ENCODE results near the gene PPM1E.
"Not testable (repeated sequence)": the region's sequence is repeated elsewhere in the genome, so short reads cannot be mapped to it uniquely, and the experiment has no call there.

Gene PPM1E

GRCh38 chr17:58818654-58819053 is 63.0 kb downstream of the PPM1E start:
- H3K27me3 ChIP-seq (ENCODE audit: control insufficient read depth, insufficient read depth, low read length), result no peaks in the 10 kb centered on the region
- no peaks in the 10 kb centered on the region for H3K36me3 ChIP-seq (ENCODE audit: control insufficient read depth, insufficient read depth, low read length)
- no peak overlapping the region for H3K9ac ChIP-seq (ENCODE audit: low read length)
- H3K4me1 ChIP-seq (ENCODE audit: control insufficient read depth, insufficient read depth, low read length), result no peaks in the 10 kb centered on the region
- H3K4me3 ChIP-seq (ENCODE audit: low read length), result no peak overlapping the region
- H3K9me3 ChIP-seq (ENCODE audit: control insufficient read depth, low read length), result no peaks in the 10 kb centered on the region

GRCh38 chr17:58822148-58823050 is 66.7 kb downstream of the PPM1E start:
- H3K27me3 ChIP-seq (ENCODE audit: control insufficient read depth, insufficient read depth, low read length), result no peaks in the 10 kb centered on the region

GRCh38 chr17:58823051-58823525 is 67.4 kb downstream of the PPM1E start:
- H3K9me3 ChIP-seq (ENCODE audit: control insufficient read depth, low read length), result no peaks in the 10 kb centered on the region
- no peaks in the 10 kb centered on the region for H3K27me3 ChIP-seq (ENCODE audit: control insufficient read depth, insufficient read depth, low read length)
- H3K36me3 ChIP-seq (ENCODE audit: control insufficient read depth, insufficient read depth, low read length), result no peaks in the 10 kb centered on the region
- no peak overlapping the region for H3K9ac ChIP-seq (ENCODE audit: low read length)
- no peaks in the 10 kb centered on the region for H3K4me1 ChIP-seq (ENCODE audit: control insufficient read depth, insufficient read depth, low read length)
- H3K4me3 ChIP-seq (ENCODE audit: low read length), result no peak overlapping the region

More at GRCh38 chr17:58822148-58823050, 66.7 kb downstream of the PPM1E start:
- Histone ChIP-seq H3K4me3 (ENCODE audit: low read length) (no peak overlapping the region), H3K9ac (ENCODE audit: low read length) (no peak overlapping the region), H3K9me3 (ENCODE audit: control insufficient read depth, low read length) (no peaks in the 10 kb centered on the region), H3K4me1 (ENCODE audit: control insufficient read depth, insufficient read depth, low read length) (no peaks in the 10 kb centered on the region), H3K36me3 (ENCODE audit: control insufficient read depth, insufficient read depth, low read length) (no peaks in the 10 kb centered on the region)

GRCh38 chr17:58829172-58829637 is 73.6 kb downstream of the PPM1E start:
- Histone ChIP-seq H3K4me1 (ENCODE audit: control insufficient read depth, insufficient read depth, low read length) (no peaks in the 10 kb centered on the region), H3K9ac (ENCODE audit: low read length) (no peak overlapping the region), H3K36me3 (ENCODE audit: control insufficient read depth, insufficient read depth, low read length) (no peaks in the 10 kb centered on the region), H3K4me3 (ENCODE audit: low read length) (no peak overlapping the region), H3K9me3 (ENCODE audit: control insufficient read depth, low read length) (no peaks in the 10 kb centered on the region), H3K27me3 (ENCODE audit: control insufficient read depth, insufficient read depth, low read length) (no peaks in the 10 kb centered on the region)

GRCh38 chr17:58831780-58832179 is 76.1 kb downstream of the PPM1E start:
- no peaks in the 10 kb centered on the region for H3K9me3 ChIP-seq (ENCODE audit: control insufficient read depth, low read length)
- H3K4me3 ChIP-seq (ENCODE audit: low read length), result no peak overlapping the region
- H3K36me3 ChIP-seq (ENCODE audit: control insufficient read depth, insufficient read depth, low read length), result no peaks in the 10 kb centered on the region
- H3K4me1 ChIP-seq (ENCODE audit: control insufficient read depth, insufficient read depth, low read length), result no peaks in the 10 kb centered on the region
- H3K27me3 ChIP-seq (ENCODE audit: control insufficient read depth, insufficient read depth, low read length), result no peaks in the 10 kb centered on the region
- H3K9ac ChIP-seq (ENCODE audit: low read length), result no peak overlapping the region

GRCh38 chr17:58832514-58832913 is 76.9 kb downstream of the PPM1E start:
- H3K36me3 ChIP-seq (ENCODE audit: control insufficient read depth, insufficient read depth, low read length), result no peaks in the 10 kb centered on the region
- no peak overlapping the region for H3K9ac ChIP-seq (ENCODE audit: low read length)
- no peaks in the 10 kb centered on the region for H3K4me1 ChIP-seq (ENCODE audit: control insufficient read depth, insufficient read depth, low read length)
- no peaks in the 10 kb centered on the region for H3K27me3 ChIP-seq (ENCODE audit: control insufficient read depth, insufficient read depth, low read length)
- H3K9me3 ChIP-seq (ENCODE audit: control insufficient read depth, low read length), result no peaks in the 10 kb centered on the region
- H3K4me3 ChIP-seq (ENCODE audit: low read length), result no peak overlapping the region

- Histone ChIP-seq H3K4me1 (ENCODE audit: control insufficient read depth, insufficient read depth, low read length) (no peaks in the 10 kb centered on the region), H3K27me3 (ENCODE audit: control insufficient read depth, insufficient read depth, low read length) (no peaks in the 10 kb centered on the region), H3K9me3 (ENCODE audit: control insufficient read depth, low read length) (no peaks in the 10 kb centered on the region), H3K36me3 (ENCODE audit: control insufficient read depth, insufficient read depth, low read length) (no peaks in the 10 kb centered on the region), H3K9ac (ENCODE audit: low read length) (no peak overlapping the region), H3K4me3 (ENCODE audit: low read length) (no peak overlapping the region)
Measured at GRCh38 chr17:58837699-58838098, 82.0 kb downstream of the PPM1E start.

- no peaks in the 10 kb centered on the region for H3K9me3 ChIP-seq (ENCODE audit: control insufficient read depth, low read length)
- no peaks in the 10 kb centered on the region for H3K4me1 ChIP-seq (ENCODE audit: control insufficient read depth, insufficient read depth, low read length)
- no peak overlapping the region for H3K4me3 ChIP-seq (ENCODE audit: low read length)
Measured at GRCh38 chr17:58840820-58841612, 85.4 kb downstream of the PPM1E start.

GRCh38 chr17:58846413-58846812 is 90.8 kb downstream of the PPM1E start:
- H3K4me3 ChIP-seq (ENCODE audit: low read length); H3K9me3 ChIP-seq (ENCODE audit: control insufficient read depth, low read length); H3K36me3 ChIP-seq (ENCODE audit: control insufficient read depth, insufficient read depth, low read length); H3K4me1 ChIP-seq (ENCODE audit: control insufficient read depth, insufficient read depth, low read length); H3K27me3 ChIP-seq (ENCODE audit: control insufficient read depth, insufficient read depth, low read length); H3K9ac ChIP-seq (ENCODE audit: low read length): not testable (repeated sequence)

More at GRCh38 chr17:58840820-58841612, 85.4 kb downstream of the PPM1E start:
- no peaks in the 10 kb centered on the region for H3K27me3 ChIP-seq (ENCODE audit: control insufficient read depth, insufficient read depth, low read length)
- no peak overlapping the region for H3K9ac ChIP-seq (ENCODE audit: low read length)
- H3K36me3 ChIP-seq (ENCODE audit: control insufficient read depth, insufficient read depth, low read length), result no peaks in the 10 kb centered on the region

- H3K27me3 ChIP-seq (ENCODE audit: control insufficient read depth, insufficient read depth, low read length); H3K9ac ChIP-seq (ENCODE audit: low read length); H3K36me3 ChIP-seq (ENCODE audit: control insufficient read depth, insufficient read depth, low read length); H3K9me3 ChIP-seq (ENCODE audit: control insufficient read depth, low read length); H3K4me3 ChIP-seq (ENCODE audit: low read length); H3K4me1 ChIP-seq (ENCODE audit: control insufficient read depth, insufficient read depth, low read length): not testable (repeated sequence)
Measured at GRCh38 chr17:58850106-58850505, 94.5 kb downstream of the PPM1E start.

GRCh38 chr17:58865301-58865700 is 109.6 kb downstream of the PPM1E start:
- H3K9me3 ChIP-seq (ENCODE audit: control insufficient read depth, low read length), result no peaks in the 10 kb centered on the region
- H3K4me3 ChIP-seq (ENCODE audit: low read length), result no peak overlapping the region
- H3K27me3 ChIP-seq (ENCODE audit: control insufficient read depth, insufficient read depth, low read length), result no peaks in the 10 kb centered on the region
- no peak overlapping the region for H3K9ac ChIP-seq (ENCODE audit: low read length)
- no peaks in the 10 kb centered on the region for H3K4me1 ChIP-seq (ENCODE audit: control insufficient read depth, insufficient read depth, low read length)
- H3K36me3 ChIP-seq (ENCODE audit: control insufficient read depth, insufficient read depth, low read length), result no peaks in the 10 kb centered on the region

- H3K9ac ChIP-seq (ENCODE audit: low read length), result no peak overlapping the region
- H3K4me3 ChIP-seq (ENCODE audit: low read length), result no peak overlapping the region
- no peaks in the 10 kb centered on the region for H3K9me3 ChIP-seq (ENCODE audit: control insufficient read depth, low read length)
- H3K4me1 ChIP-seq (ENCODE audit: control insufficient read depth, insufficient read depth, low read length), result no peaks in the 10 kb centered on the region
- H3K36me3 ChIP-seq (ENCODE audit: control insufficient read depth, insufficient read depth, low read length), result no peaks in the 10 kb centered on the region
- no peaks in the 10 kb centered on the region for H3K27me3 ChIP-seq (ENCODE audit: control insufficient read depth, insufficient read depth, low read length)
Measured at GRCh38 chr17:58870747-58871146, 115.1 kb downstream of the PPM1E start.

Measured in mucosa of stomach (tissue), 1 donor.